ENCODE results near the gene MPRIP. TPM values are rescaled to one million over a fixed set of nuclear protein-coding genes. Genes with fewer than 3 reads are reported as not detected.

Gene MPRIP
- polyA plus RNA-seq, 1 of the 3 experiments (the other 2 are of a cell fraction): 64.4 TPM

DNA sequence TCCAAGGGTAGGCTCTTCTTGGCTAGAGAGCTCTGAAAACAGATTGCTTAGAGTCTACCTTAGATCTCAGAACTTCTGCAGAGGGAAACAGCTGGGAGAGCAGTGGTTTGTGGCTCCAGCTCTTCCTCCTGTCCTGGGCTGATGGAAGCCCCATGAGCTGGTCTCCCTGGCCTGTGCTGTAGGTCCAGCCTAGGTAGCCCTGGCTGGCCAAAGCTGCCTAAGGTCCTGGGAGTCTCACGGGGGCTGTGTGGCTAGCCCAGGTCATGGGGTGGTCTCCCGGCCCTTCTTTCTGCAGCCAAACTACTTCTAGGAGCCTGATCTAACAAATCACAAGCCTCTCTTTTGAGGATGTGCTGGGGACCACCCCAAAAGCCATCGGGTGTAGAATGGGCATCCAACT is 75.7 kb downstream of the MPRIP start:
- no peaks in the 10 kb centered on the region for H3K9me2 ChIP-seq
- no peak for DNase-seq
- ChIA-PET CTCF (interaction anchor here (0.6 to 0.8 kb wide), 2 partner anchors 24 to 128 kb away, joined by 3 to 4 read pairs; no protein-coding TSS in a partner anchor), POLR2A (interaction anchor here (0.6 kb wide), 1 partner anchor 77 kb away, joined by 3 read pairs; no protein-coding TSS in a partner anchor)
- no peaks in the 10 kb centered on the region for H3K36me3 ChIP-seq (replicated peaks in 1 of 2; ENCODE audit: control insufficient read depth in 1 of 2, insufficient read depth in 2 of 2, low read length in 1 of 2)
- no peak overlapping the region for H3K27ac ChIP-seq (ENCODE audit: low read depth in 2 of 2, low read length in 1 of 2)
- H3K9ac ChIP-seq: no peak overlapping the region
- peaks cover 8% of the 10 kb centered on the region for H3F3A ChIP-seq (replicated peaks; ENCODE audit: insufficient read depth)
- TF ChIP-seq RAD21 (IDR thresholded peaks at IDR 0.05; ENCODE audit: low read length) (no peak), EZH2phosphoT487 (IDR thresholded peaks at IDR 0.05; ENCODE audit: borderline replicate concordance, low read depth) (no peak), ELF1 (IDR thresholded peaks at IDR 0.05) (no peak), FOSL2 (IDR thresholded peaks at IDR 0.05; ENCODE audit: borderline replicate concordance, low read depth) (no peak), NRF1 (IDR thresholded peaks at IDR 0.05; ENCODE audit: low read depth, low read length) (no peak), MEF2A (IDR thresholded peaks at IDR 0.05; ENCODE audit: borderline replicate concordance, low read depth) (no peak), FOXJ3 (CRISPR knock-in tag; IDR thresholded peaks at IDR 0.05) (no peak), EP300 (IDR thresholded peaks at IDR 0.05; ENCODE audit: borderline replicate concordance in 1 of 2, low read depth in 1 of 2, low read length in 1 of 2) (no peak), POLR2AphosphoS5 (IDR thresholded peaks at IDR 0.05; ENCODE audit: low read depth, low read length) (no peak), TAF1 (IDR thresholded peaks at IDR 0.05; ENCODE audit: borderline replicate concordance, low read depth, low read length) (no peak), JUND (IDR thresholded peaks at IDR 0.05) (no peak)
- TF ChIP-seq, protein P1, sequence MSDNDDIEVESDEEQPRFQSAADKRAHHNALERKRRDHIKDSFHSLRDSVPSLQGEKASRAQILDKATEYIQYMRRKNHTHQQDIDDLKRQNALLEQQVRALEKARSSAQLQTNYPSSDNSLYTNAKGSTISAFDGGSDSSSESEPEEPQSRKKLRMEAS (IDR thresholded peaks at IDR 0.05; ENCODE audit: low read depth): no peak
- TF ChIP-seq, protein P2, sequence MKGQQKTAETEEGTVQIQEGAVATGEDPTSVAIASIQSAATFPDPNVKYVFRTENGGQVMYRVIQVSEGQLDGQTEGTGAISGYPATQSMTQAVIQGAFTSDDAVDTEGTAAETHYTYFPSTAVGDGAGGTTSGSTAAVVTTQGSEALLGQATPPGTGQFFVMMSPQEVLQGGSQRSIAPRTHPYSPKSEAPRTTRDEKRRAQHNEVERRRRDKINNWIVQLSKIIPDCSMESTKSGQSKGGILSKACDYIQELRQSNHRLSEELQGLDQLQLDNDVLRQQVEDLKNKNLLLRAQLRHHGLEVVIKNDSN (IDR thresholded peaks at IDR 0.05; ENCODE audit: borderline replicate concordance, low read depth): no peak
- H3K4me3 ChIP-seq (ENCODE audit: low read depth in 2 of 2, low read length in 1 of 2): no peak overlapping the region
- WGBS (ENCODE audit: low lambda C conversion rate): 83% methylated on average over 1 of the region's 3 CpGs
- peaks cover 0 to 32% of the 10 kb centered on the region in 2 experiments; a peak in 1 of 4 replicates for H3K4me1 ChIP-seq (ENCODE audit: control insufficient read depth in 1 of 2, insufficient read depth in 2 of 2, low read depth in 1 of 2, low read length in 1 of 2)
- peaks cover 100% of the 10 kb centered on the region for H3K79me2 ChIP-seq (ENCODE audit: insufficient read depth)
- H4K20me1 ChIP-seq (ENCODE audit: insufficient read depth): peaks cover 96% of the 10 kb centered on the region
- H3K27me3 ChIP-seq (ENCODE audit: insufficient read depth): no peaks in the 10 kb centered on the region
- no peak overlapping the region for H2AFZ ChIP-seq (ENCODE audit: low read depth)
- no peaks in the 10 kb centered on the region for H3K9me3 ChIP-seq
- no peak overlapping the region for H3K4me2 ChIP-seq

DNA sequence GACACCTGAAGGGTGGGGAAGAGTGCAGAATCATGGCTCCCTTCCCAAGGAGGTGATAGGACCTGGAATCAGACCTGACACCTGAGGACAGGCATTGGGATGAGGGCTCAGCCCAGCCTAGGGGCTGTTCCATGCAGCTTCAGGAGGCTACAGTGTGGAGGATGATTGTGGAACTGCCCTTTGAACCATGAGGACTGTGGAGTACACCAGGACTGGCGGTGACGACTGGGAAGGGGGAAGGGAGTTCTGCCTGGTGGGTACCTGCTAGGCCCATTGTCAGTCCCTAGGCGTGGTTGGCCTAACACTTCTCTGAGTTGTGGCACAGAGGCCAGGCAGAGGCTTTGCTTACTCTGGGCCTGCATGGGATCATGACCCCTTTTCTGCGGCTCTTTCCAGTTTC is 76.1 kb downstream of the MPRIP start:
- H3K9ac ChIP-seq: no peak overlapping the region
- H3K79me2 ChIP-seq (ENCODE audit: insufficient read depth): peaks cover 100% of the 10 kb centered on the region
- no peaks in the 10 kb centered on the region for H3K27me3 ChIP-seq (ENCODE audit: insufficient read depth)
- no peak overlapping the region for H3K4me3 ChIP-seq (ENCODE audit: low read depth in 2 of 2, low read length in 1 of 2)
- H3K36me3 ChIP-seq (replicated peaks in 1 of 2; ENCODE audit: control insufficient read depth in 1 of 2, insufficient read depth in 2 of 2, low read length in 1 of 2): no peaks in the 10 kb centered on the region
- POLR2A ChIA-PET: interaction anchor here (0.6 kb wide), 1 partner anchor 78 kb away, joined by 3 read pairs; no protein-coding TSS in a partner anchor
- peaks cover 0 to 31% of the 10 kb centered on the region in 2 experiments; a peak in 1 of 4 replicates for H3K4me1 ChIP-seq (ENCODE audit: control insufficient read depth in 1 of 2, insufficient read depth in 2 of 2, low read depth in 1 of 2, low read length in 1 of 2)
- peaks cover 94% of the 10 kb centered on the region for H4K20me1 ChIP-seq (ENCODE audit: insufficient read depth)
- no peak for DNase-seq
- peaks cover 8% of the 10 kb centered on the region for H3F3A ChIP-seq (replicated peaks; ENCODE audit: insufficient read depth)
- no peak overlapping the region for H3K27ac ChIP-seq (ENCODE audit: low read depth in 2 of 2, low read length in 1 of 2)
- no peak overlapping the region for H2AFZ ChIP-seq (ENCODE audit: low read depth)
- H3K4me2 ChIP-seq: no peak overlapping the region
- WGBS (ENCODE audit: low lambda C conversion rate): 100% methylated on average over 3 of the region's 4 CpGs
- H3K9me2 ChIP-seq: no peaks in the 10 kb centered on the region
- CTCF ChIA-PET: interaction anchor here (0.6 kb wide), 1 partner anchor 24 kb away, joined by 4 read pairs; no protein-coding TSS in a partner anchor
- no peaks in the 10 kb centered on the region for H3K9me3 ChIP-seq
- no peak for TF ChIP-seq POLR2AphosphoS5 (IDR thresholded peaks at IDR 0.05; ENCODE audit: low read depth, low read length)
- TF ChIP-seq YY1 (IDR thresholded peaks at IDR 0.05; ENCODE audit: low read depth): no peak
- TF ChIP-seq, protein P3, sequence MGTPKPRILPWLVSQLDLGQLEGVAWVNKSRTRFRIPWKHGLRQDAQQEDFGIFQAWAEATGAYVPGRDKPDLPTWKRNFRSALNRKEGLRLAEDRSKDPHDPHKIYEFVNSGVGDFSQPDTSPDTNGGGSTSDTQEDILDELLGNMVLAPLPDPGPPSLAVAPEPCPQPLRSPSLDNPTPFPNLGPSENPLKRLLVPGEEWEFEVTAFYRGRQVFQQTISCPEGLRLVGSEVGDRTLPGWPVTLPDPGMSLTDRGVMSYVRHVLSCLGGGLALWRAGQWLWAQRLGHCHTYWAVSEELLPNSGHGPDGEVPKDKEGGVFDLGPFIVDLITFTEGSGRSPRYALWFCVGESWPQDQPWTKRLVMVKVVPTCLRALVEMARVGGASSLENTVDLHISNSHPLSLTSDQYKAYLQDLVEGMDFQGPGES (IDR thresholded peaks at IDR 0.05; ENCODE audit: low read depth, low read length): no peak
- no peak for TF ChIP-seq SMC3 (IDR thresholded peaks at IDR 0.05; ENCODE audit: low read depth, low read length)
- TF ChIP-seq JUND (IDR thresholded peaks at IDR 0.05): no peak
- no peak for TF ChIP-seq TEAD4 (IDR thresholded peaks at IDR 0.05; ENCODE audit: borderline replicate concordance, insufficient read depth)
- TF ChIP-seq MEF2A (IDR thresholded peaks at IDR 0.05; ENCODE audit: borderline replicate concordance, low read depth): no peak
- TF ChIP-seq MXI1 (IDR thresholded peaks at IDR 0.05; ENCODE audit: low read depth, low read length): no peak
- no peak for TF ChIP-seq CHD2 (IDR thresholded peaks at IDR 0.05; ENCODE audit: low read length, partially characterized antibody)
- TF ChIP-seq, protein P4, sequence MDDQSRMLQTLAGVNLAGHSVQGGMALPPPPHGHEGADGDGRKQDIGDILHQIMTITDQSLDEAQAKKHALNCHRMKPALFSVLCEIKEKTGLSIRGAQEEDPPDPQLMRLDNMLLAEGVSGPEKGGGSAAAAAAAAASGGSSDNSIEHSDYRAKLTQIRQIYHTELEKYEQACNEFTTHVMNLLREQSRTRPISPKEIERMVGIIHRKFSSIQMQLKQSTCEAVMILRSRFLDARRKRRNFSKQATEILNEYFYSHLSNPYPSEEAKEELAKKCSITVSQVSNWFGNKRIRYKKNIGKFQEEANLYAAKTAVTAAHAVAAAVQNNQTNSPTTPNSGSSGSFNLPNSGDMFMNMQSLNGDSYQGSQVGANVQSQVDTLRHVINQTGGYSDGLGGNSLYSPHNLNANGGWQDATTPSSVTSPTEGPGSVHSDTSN (IDR thresholded peaks at IDR 0.05): no peak
- no peak for TF ChIP-seq TCF12 (IDR thresholded peaks at IDR 0.05)
- no peak for TF ChIP-seq EZH2phosphoT487 (IDR thresholded peaks at IDR 0.05; ENCODE audit: borderline replicate concordance, low read depth)
- TF ChIP-seq TAF1 (IDR thresholded peaks at IDR 0.05; ENCODE audit: borderline replicate concordance, low read depth, low read length): no peak
- no peak for TF ChIP-seq GABPA (IDR thresholded peaks at IDR 0.05; ENCODE audit: low read depth)
- TF ChIP-seq, protein P5, sequence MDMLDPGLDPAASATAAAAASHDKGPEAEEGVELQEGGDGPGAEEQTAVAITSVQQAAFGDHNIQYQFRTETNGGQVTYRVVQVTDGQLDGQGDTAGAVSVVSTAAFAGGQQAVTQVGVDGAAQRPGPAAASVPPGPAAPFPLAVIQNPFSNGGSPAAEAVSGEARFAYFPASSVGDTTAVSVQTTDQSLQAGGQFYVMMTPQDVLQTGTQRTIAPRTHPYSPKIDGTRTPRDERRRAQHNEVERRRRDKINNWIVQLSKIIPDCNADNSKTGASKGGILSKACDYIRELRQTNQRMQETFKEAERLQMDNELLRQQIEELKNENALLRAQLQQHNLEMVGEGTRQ (IDR thresholded peaks at IDR 0.05; ENCODE audit: borderline replicate concordance, low read depth, low read length): no peak
